ENCODE measurements around the gene ZW10.

ZW10 gene

DNA sequence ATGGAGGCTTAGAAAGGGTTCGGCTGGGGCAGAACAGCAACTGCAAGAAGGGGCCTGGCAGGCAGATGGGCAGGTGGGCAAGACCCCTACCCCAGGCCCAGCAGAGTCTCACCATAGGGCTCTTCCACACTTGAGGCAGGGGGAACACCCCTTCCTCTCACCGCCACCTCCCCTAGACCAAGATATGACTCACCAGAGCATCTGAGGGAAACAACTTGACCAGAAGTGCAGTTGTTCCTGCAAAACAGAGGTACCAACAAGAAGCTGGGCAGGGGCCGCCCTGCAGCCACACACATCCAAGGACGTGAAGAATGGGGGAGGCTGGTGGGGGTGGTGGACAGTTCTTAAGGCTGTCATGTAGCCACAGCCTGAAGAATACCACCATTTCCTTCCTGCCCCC, 78.3 kb downstream of the ZW10 start:
- no peak for DNase-seq

DNA sequence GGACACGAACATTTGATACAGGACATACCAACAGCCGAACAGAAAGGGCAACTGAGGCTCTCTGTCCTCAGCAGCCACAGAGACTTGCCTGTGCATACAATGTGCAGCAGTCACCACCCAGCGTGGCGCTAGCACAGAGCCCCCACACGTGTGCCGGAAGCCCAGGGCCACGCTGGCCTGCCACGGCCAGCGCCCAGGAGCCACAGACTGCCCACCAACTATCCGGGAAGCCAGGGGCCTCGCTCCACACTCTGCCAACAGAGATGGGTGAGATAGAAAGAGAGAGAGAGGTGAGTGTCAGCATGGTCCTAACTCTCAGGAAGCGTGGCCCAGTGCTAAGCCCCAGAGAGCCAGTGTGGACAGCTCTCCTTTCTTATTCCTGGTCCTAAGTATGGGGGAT, 79.1 kb downstream of the ZW10 start:
- DNase-seq = no peak

DNA sequence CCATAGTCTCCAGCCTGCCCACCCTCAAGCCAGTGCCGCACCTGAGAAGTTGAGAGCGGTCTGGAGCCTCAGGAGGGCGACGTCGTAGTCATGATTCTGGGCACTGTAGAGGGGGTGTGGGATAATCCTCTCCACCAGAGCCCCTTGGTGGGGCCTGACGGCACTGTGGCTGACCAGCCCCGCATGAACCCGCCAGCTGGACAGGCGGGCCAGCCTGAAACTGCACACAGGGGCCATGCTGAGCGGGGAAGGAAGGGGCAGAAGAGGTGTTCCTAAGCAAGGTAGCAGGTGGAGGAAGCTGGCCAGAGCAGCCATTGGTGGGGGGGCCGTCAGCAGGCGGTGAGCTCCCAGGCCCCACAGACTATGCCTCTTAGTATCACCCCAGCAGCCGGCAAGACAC, 80.5 kb downstream of the ZW10 start:
- no peak for DNase-seq

DNA sequence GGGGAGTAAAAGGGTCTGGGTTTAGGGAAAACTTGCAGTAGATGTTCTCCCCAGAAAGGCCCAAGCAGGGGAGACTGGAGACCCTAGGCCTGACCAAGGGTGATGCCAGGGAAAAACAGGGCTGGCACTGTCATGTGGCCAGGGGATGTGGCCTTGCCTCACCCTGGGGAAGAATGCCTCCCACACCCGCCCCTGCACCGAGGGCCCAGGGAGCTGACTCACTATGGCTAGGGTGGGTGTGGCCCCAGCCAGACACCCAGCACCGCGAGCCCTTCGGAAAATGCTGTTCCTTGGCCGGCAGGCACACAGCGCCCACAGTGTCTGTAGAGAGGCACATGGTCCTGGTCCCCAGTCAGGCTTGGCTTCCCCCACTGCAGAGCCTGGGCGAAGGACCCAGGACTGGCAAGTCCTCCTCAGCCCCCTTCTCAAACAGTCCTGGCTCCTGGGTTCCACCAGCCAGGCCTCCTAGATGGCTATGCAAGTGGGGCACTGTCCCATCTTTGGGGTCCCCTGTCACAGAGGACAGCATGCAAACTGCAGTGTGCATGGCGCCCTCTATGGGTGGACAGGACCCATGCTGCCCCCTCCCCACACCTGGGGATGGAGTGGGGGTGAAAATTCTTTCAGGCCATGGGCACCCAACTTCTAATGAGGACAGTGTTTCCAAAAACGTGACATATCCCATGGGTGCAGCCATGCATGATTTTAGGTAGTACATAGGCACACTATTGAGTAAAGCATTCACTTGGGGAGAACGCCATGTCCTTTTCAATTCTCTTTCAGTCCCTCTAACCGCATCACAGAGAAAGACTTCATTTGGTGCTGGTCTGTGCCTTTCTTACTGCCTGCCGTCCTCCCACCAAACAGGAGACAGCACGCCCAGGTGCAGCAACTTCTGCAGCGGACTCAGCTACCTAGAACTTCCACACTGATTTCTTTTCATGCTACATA, 82.6 kb downstream of the ZW10 start:
- peak; percentile 44 for DNase-seq

DNA sequence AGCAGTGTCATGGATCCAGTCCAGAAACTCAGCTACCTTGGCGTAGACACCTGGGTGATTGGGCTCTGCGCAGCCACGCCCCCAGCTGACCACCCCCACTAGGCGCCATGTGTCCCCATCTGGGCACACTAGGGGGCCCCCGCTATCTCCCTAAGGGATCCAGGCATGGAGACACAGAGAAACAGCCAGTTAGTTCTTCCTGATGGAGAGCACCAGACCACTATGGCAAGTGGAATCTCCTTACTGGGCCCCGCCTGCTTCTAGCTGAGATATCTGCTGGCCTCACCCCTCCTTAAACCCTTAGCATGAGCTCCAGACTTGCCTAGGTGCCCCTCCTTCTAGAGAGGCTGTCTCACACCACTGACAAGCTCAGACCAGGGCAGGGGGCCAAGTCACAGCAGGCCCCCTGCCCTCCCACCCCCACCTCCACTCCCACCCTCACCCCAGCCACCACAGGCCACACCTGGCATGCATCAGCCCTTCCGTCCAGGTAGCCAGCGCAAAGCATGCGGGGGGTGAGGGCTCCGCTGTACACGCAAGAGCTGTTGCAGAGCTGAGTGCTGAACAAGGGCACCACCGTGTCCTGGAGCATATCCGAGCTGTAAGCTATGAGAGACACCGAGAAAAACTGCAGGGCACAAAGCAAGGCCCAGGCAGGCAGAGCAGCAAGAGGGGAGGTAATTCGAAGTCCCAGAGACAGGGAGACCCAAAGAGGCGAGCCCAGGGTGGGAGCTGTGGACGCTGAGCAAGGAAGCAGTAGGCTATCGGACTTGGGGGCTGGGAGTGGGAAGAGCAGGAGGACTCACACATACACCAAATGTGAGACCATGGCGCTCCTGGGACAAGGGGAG, 83.5 kb downstream of the ZW10 start:
- no peak for DNase-seq

DNA sequence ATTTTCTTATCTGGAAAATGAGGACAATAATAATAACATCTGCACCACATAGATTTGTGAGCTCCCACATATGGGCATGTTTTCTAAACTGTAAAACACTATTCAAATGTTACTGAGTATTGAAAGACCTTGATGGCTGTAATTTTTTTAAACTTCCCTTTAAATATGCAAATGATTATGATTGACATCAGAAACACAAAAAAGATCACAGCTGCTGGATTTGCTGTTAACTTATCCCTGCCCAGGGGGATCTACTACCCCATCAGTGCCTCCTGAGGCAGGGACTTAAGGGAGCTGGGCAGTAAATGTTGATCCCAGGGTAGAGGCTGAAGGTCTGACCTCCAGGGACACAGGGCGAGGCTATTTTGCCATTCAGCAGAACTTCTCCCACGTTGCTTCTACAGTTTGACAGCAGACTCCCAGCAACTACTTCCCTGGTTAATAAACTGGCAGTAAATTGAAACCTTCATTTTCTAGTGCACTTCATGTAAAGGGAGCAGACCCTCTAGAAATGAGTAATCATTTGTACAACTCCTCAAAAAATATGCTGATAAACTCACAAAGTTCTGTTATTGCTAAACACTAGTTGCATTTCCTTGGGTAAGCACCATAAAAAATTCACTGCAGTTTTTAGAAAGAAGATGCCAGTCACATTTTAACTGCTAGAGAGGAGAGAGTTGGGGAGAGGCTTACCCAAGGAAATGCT, 87.7 kb downstream of the ZW10 start:
- DNase-seq = no peak

DNA sequence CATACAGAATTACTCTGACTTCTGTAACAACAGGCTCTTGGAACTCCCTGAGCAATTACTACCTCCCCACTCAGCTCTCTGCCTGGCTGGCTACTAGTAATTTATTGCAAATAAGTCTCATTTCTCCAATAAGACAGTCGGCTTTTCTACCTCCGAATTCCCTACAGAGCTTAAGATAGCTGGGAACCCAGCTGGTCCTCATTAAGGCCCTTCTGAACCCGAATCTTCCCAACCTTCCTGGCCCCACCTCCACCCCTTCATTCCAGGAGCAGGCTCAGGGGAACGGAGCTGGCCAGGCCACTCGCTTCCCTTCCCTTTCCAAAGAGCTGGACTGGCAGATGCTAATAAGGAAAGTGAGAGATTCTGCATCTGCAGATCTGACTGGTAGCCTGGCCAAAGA, 89.0 kb downstream of the ZW10 start:
- peak; percentile 59 for DNase-seq

DNA sequence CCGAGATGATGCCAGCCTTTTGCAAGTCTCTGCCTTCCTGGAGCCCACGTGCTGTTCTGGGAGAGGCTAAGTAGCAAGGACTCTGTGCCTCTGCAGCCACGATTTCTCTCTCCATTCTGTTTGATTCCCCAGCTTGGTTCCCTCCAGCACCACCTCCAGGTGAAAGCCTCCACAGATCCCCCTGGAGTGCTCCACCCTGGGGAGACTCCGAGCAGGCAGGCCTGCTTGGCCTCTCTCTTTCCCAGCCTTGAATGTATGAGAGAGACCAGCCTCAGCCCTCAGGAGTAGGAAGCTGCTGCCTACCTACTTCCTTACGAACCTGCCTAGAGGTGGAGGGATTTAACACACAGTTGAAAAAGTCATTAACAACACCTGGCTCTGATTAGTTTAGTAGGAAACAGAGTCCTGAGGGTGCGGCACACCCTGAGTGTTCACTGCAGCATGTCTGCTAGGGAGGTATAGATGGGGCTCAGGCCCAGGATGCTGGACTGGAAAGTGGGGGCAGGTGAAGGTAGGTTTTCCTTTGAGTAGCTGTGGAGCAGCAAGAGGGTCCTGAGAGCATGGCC, 89.9 kb downstream of the ZW10 start:
- DNase-seq = no peak

All from fibroblast of upper back skin (primary cell).